ENCODE results near the gene PIPOX. TPM values are rescaled to one million over a fixed set of nuclear protein-coding genes. Genes with fewer than 3 reads are reported as not detected.

PIPOX gene
- polyA plus RNA-seq, 1 donor: 8.8 TPM

GRCh38 chr17:29018788-29019474 lies 24.0 kb upstream of the PIPOX start:
- DNase-seq: no peak

DNA sequence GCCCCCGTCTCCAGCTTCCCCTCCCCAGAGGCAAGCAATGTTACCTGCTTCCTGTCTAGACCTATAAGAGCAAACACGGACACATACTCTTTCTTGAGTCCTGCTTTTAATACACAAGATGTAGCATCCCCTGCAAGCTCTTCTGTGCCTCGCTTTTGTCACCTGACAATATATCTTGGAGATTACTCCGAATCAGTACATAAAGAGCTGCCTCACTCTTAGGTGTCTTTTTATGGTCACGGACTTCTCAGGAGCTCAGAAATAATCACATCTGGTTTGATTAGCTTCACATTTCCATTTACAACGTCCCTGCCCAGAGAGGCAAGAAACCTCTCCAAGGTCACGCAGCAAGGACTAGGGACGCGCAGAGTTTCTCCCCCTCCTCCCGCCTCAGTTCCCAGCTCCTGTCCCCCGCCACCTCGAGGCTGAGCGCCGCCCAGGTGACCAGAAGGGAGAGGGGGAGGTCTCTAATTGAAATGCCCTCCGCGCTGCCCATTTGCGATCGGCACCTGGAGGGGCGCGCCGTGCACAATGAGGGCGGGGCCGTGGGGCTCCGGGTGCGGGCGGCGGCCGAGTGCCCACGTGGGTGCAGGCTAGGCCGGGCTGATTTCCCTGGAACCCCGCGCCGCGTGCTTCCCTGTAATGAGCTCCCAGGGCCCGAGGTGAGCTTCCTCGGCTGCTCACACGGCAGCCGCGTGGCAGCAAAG lies 23.3 kb upstream of the PIPOX start:
- DNase-seq: no peak

DNA sequence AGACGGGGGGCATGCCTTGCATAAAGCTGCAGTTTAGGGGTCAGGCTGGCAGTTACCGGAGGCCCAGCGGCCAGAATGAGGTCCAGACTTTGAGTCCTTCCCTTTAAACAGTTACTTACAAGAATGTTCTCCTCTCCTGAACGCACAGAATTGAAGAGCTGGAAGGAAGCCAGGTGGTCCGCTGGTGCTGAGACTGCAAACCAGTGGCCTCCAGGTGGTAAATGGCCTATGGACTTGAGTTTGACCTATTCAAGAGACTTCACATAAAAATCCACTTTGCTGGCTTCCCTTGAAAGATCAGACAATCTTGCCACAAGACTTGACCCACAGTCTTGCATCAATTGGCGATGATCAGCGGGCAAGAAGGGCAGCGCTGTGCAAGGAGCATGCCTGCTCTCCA lies 22.4 kb upstream of the PIPOX start:
- no peak for DNase-seq

DNA sequence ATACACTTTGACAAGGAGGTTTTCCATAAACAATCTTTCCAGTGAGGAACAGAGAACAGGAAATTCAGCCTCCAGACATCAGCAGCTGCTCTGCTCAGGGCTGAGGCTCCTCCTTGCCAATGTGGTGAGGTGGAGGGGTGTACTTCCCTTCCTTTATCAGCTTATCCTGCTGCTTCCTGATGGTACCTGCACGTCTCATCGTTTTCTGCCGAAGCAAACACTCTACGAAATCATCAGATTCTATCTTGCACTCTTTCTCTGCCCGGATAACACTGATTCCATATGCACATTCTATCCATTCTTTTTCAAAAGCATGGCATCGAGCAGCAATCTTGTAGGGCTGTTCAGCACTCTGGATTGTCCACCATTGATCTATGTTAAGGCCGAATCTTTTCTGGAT lies 21.7 kb upstream of the PIPOX start:
- no peak for DNase-seq

DNA sequence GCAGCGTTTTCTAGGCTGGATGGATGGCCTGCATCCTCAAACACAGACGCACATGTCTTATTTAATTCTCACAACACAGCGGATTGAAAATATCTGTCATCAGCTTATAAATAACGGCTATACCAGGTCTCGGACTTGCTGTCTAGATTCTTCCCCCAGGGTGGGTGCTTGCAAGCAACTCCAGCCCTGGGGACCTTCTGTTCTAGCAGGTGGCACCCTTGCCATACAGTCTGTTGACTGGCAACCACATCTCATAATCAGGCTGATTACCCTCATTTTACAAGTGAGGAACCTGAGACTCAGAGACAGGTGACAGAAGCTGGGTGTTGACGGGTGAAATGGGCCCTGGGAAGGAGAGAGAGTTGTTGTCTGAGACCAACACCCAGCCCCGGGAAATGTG lies 20.9 kb upstream of the PIPOX start:
- DNase-seq: no peak

DNA sequence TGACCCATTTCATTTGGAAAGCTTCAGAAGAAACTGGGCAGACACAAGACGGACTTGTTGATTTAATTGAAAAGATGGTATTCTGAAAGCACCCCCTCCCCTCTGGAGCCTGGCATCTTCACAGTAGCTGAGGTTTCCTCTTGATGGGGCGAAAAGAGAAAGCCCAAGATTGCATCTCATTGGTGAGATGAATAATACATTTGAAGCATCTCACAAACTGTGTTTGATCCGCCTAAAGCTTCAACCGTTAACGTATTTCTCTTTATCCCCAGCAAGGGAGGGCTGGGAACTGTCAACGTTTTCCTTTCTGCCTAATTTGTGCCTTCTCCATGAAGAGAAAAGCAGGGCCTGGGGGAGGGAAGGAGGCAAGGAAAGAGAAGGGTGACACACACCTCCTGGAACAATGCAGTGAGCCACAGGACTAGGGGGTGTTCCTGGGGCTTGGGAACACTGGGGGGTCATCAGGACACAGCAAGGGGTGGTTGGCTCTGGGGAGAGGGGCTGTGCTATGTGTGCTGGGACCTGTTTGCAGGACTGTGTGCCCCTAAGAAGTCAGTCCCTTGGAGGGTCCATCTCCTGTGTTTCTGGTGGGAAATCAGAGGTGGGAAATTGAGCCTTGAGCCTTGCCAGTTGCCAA lies 18.5 kb upstream of the PIPOX start:
- no peak for DNase-seq

- no peak for DNase-seq
Measured at GRCh38 chr17:29031488-29031887, 11.5 kb upstream of the PIPOX start.

DNA sequence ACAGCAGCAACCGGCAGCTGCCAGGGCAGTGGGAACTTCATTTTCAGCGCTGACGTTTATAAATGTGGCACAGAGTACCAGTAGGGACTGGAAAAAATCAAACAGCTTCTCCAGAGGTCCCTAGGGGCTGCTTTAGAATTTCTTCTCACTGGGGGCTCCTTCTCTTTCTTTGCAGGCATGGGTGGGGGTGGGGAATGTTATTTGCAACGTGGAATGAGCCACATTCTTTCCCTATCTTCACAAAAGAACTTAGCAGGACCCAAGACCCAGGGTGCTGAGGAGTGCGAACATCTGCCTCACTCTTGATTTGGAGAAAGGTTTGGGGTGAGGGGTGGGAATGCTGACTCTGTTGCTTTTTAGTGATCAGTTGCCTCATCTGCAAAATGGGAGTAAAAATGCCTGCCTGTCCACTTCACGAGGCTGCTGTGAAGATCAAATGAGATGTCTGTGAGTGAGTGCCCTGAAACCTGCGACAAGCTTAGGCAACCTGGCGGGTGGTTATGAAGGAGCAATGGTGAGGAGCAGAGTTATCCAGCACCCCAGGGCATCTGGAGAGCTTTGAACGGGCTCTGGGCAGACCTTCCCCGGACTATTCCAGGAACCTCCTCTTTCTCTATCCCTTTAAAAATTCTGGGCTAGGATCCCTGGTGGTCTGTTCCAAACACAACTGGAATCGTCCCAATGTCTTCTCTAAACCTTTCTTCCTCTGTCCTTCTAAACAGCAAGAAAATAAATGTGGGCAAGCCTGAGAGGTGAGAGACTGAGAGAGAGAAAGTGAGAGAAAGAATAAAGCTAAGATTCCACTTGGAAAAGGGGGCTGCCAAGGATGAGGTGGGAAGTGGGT lies 10.7 kb upstream of the PIPOX start:
- no peak for DNase-seq

DNA sequence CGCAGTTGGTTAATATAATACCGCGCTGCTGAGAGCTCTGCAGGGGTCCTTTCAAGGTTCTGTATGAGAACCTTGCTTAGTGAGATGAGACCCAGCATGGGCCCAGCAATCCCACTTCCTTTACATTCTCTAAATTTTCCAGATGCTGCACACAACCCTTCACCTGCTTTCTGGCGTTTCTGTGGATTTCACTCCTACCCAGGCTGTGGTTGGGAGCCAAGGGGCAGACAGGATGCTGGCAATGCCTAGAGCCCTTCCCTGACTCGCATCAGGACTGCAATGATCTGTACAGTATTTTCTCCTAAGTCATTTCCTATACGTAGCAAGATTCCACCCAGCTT lies 10.1 kb upstream of the PIPOX start:
- DNase-seq: no peak

- DNase-seq: no peak
Measured at GRCh38 chr17:29034510-29034909, 8.4 kb upstream of the PIPOX start.

DNA sequence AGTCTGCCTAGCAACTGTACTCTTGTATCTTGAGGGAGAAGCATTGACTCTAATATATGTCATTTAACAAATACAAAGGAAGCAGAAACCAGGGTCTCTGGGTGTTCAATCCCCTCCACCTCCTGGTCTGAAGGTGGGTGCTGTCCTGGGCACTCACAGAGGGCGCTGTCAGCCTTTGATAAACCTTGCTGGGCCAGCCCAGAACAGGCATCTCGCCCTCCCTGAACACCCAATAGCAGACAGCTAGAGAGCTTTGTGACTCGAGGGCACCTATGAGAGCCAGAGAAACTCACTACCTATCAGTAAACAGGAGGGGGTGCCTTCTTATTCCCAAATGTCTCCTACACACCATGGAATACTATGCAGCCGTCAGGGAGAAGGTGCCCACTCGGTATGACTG lies 6.4 kb upstream of the PIPOX start:
- no peak for DNase-seq

DNA sequence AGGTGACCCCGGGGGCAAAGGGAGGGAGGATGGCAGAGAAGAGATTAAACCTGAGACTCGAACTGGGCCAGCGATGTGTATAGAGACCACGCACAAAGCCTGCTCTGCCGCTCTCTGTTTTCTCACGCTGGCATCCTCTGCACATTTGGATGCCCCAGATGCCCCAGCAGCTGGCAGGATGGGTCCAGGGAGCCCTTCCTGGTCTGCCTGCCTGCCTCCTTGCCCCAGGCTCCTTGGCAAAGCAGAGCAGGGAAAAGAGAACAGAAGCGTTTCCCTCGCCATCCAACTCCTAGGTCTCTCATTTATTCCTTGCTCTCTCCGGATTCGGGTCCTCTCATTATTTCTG lies 5.2 kb upstream of the PIPOX start:
- DNase-seq: no peak

DNA sequence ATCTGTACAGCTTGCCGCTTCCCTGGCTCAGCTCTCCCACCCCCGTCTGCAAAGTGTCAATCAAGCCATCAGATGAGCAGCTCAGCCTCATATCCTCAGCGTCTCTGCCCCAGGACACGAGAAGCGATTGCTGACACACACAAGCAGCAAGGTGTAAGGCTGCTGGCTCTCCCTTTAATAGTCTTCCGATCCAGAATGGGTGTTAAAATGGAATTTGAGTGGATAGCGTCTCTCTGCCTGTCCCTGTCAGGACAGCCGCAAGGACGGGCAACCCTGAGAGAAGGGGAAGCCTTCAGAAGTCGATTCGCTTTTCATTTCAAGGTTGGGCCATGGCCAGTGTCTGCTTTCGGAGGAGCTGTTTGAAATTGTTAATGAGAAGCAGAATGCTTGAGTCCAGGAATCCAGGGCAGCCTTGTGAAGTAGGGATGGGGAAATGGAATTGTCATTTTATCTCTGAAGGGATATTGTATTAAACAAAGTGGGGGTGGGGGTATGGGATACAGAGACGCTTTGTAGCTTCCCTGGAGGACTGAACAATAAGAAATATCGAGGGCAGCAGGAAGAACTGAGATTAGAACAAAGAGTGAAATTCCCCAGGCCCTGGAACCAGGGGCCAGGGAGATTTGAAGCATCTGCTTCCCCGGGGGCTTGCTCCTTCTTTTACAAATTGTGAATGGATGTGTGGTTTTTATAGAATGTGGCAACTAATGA lies 4.7 kb upstream of the PIPOX start:
- DNase-seq: no peak

- no peak for DNase-seq
Measured at GRCh38 chr17:29039764-29040598, 3.0 kb upstream of the PIPOX start.

DNA sequence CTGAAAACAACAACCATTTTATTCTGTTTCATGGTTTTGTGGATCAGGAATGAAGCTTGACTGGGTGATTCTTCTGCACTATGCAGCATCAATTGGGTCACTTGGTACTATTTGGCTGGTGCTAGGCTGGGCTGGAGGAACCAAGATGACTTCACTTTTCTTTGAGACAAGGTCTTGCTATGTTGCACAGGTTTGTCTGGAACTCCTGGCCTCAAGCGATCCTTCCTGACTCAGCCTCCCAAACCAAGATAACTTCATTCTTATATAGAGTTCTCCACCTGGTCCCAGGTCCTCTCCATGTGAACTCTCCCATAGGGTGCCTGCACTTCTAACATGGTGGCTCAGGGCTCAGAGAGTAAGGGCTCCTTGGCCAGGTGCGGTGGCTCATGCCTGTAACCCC lies 1.9 kb upstream of the PIPOX start:
- no peak for DNase-seq

DNA sequence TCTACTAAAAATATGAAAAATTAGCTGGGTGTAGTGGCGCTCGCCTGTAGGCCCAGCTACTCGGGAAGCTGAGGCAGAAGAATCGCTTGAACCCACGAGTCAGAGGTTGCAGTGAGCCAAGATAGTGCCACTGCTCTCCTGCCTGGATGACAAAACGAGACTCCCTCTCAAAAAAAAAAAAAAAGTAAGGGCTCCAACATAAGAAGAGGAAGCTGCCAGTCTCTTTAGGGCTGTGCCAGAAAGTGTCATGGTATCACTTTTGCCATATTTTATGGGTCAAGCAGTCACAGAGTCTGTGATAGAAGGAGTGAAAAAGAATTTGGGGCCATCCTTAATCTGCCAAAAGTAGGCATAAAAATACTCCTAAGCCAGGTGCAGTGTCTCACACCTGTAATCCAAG lies 1.4 kb upstream of the PIPOX start:
- no peak for DNase-seq

- no peak for DNase-seq
Measured at GRCh38 chr17:29042026-29042678, 789 bp upstream of the PIPOX start.

GRCh38 chr17:29043539-29044145 lies 701 bp downstream of the PIPOX start:
- no peak for DNase-seq

DNA sequence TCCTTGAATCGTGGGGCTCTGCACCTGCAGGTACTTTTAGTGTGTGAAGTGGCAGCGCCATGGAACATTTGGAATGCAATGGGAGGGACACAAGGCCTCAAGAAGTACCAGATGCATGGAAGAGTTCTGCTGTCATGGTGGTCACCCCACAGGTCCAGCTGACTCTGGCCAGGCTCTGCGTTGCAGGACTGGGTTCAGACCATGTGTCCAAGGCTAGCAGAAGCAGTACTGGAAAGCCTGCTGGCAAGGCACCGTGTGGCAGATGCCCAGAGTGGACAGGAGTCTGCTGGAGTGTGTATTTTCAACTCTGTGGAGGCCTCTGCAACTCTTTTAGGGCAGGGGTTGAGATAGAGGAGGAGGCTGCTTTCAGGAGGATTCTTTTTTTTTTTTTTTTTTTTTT lies 2.1 kb downstream of the PIPOX start:
- no peak for DNase-seq

DNA sequence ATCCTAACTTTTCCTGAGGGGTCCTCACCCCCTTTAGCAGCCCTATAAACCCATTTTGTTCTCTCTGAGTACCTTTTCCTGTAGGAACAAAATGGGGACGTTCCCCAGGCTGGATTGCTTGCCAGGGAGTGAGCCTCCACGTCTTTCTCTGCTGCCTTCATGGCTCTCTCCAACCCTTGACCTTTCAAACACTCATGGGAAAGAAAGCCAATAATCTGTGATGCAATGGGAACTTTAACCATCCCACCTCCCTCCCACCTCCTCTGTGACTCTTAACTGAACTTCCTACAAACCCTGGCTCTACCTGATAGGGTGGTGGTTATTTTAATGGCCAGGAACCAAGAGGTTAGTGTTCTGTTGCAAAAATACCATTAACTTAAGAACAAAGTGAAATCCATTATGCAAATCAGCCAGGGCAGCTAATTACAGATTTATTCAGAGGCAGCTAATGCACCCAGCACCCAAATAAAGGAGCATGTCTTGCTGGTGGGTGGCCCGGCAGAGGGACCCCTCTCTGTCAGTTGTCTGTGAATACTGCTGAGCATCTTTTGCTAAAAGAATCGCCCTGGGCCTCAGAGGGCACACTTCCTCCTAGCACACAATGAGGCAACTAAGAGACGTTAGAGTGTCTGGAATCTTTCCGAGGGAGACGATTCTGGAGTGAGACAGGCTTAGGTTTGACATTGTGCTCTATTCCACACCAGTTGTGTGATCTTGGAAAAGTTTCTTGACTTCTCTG lies 3.0 kb downstream of the PIPOX start:
- DNase-seq: no peak
